ENCODE results near the gene GPATCH3.
A peak's percentile ranks its signal among the peaks of the same experiment; 100 is the strongest.
"Not testable (repeated sequence)": the region's sequence is repeated elsewhere in the genome, so short reads cannot be mapped to it uniquely, and the experiment has no call there.

Gene GPATCH3

DNA sequence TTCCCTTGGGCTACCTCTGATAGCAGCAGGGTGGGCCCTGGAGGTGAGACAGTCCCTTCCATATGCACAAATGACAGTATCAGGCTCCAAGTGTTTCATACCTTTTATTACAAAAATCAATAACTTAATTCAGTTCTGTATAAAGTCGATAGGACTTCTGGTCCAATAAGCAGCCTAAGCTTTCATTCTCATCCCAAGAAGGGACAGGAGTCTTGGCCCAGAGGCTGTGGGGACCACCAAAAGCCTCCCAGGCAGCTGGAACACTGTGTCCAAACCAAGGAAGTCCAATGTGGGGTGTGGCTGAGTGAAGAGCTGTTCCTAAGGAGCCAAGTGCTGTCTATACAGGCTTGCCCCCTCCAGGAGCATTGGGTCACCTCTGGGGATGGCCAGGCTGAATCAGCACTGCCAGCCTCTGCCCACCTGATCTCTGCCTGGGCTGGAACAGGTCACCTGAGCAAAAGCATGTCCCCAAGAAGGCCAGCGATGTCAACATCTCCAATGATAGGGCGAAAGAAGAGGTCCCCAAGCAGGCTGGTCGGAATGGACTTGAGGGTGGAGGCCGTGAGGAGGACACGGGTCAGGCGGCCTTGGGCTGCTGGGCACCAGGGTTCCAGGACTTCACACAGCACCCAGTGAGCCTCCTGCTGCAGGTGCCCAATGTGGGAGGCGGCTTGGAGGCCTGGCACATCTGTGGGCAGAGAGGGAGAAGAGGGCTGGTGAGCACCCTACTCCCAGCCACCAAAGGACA lies 11.3 kb upstream of the GPATCH3 start:
- no peak for DNase-seq

DNA sequence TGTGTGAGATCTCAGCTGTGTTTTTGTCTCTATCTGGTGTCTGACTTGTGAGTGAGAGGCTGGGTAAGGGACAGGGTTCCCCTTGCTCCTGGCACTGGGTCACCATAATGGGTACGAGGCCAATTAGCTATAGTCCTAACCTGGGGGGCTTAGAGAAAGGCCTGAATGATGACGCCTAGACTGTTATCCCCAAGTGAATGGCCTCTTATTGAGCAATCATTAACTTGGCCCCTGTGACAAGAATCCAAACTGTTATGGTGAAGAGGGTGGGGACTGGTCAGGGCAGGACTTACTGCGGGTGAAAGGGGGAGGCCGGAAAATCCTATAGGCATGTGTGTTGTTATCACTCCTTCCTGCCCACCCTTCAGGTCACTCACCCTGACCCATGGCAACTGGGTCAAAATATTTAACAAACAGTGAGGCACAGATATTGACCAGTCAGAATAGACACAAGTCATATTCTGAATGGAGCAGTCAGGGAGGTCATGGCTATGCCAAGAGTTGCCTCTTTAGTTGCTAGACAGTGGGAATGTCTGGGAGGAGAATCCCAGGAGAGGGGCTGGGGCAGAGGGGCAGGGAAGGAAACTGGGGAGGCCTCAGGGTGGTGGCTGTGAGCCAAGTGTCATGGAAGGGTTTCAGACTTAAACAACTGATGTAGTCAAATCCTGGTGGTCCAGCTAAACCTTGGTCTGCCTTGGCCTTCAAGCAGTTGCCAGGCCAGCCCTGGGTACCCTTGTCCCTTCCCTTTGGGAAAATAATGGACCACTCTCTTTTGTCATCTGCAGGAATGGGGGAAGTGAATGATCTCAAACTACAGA lies 10.3 kb upstream of the GPATCH3 start:
- DNase-seq: no peak

DNA sequence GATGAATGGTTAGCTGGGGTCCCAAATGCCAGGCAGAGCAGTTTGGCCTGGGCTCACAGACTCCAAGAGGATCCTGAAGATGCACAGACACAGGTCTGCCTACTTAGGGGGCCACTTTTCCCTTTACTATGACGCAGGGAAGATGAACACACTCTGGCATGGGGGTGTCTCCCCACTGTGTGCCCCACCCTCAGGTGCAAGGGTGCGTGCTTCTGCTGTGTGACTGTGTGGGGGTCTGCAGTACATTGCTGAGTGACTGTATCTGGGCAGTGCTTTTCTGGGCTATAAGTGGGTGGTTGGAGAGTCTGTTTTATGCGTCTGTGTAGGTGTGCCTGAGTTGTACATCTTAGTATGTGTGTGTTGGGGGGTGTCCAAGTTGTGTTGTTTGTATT lies 9.7 kb upstream of the GPATCH3 start:
- DNase-seq: no peak

DNA sequence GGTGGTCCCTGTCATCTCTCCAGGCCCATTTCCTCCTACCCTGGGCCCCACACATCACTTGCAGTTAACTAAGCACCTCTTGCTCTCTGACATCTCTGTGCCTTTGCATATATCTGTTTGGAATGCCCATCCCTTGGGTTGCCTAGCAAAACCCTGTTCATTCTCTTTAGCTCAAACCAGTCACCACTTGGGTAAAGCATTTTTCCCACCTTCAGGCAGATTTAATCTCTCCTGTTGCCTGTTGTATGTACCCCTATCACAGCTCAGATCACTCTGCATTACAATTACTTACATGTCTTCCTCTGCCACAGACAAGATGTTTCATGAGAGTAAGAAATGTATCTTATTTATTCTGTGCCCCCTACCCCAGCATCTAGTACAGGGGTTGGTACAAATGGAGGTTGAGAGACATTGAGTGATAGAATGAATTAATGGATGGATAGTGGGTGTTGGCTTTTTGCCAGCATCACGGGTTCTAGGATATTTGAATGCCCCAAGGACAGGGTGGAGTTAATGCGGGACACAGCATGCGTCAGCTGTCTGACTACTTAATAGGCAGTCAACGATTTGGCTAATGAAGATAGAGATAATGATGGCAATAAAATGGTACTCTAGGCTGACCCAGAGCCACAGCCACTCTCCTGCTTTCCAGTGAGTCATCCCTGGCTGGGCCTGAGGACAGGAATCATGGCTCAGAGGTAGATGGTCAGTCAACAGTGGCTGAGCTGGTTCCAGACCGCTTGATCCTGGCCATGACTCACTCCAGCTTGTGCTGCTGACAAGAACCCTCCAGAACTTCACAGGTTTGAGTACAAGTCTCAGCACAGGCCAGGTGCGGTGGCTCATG lies 7.0 kb upstream of the GPATCH3 start:
- DNase-seq: peak; percentile 88

DNA sequence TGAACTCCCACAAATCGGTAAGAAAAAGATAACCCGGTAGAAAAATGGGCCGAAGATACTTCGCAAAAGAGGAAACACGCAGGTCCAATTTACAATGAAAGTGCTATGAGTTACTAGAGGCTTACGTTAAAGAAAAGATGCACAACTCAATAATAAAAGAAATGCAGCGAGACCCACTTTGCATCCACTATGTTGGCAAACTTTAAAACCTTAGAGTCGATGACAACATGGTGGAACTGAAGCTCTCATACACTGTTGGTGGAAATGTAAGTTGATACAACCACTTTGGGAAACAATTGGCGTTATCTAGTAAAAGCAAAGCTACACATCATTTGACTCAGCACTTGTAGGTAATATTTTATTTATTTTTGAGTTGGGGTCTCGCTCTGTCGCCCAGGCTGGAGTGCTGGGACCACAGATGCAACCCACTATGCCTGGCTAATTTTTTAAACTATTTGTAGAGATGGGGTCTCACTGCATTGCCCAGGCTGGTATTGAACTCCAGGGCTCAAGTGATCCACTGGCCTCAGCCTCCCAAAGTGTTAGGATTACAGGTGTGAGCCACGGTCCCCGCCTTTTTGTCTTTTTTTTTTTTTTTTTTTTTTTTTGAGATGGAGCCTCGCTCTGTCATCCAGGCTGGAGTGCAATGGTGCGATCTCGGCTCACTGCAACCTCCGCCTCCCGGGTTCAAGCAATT lies 696 bp upstream of the GPATCH3 start:
- no peak for DNase-seq

DNA sequence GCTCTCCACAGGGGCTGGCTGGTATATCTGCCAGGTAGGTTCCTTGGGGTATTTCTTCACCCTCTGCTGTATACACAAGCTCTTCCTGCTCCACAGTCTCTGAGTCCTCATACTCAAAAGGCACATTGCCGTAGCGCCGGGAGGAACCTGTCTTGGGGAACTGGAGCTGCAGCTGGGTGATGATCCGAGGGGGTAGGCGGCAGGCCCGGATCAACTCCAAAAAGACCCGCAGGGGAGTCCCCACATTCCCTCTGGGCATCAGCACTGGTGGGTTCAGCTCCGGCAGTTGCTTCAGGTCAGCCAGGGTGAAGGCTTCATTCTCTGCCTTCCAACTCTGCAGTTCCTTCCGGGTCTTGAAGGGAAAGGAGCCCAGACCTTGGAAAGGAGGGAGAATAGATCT lies 2.9 kb downstream of the GPATCH3 start:
- DNase-seq: no peak

DNA sequence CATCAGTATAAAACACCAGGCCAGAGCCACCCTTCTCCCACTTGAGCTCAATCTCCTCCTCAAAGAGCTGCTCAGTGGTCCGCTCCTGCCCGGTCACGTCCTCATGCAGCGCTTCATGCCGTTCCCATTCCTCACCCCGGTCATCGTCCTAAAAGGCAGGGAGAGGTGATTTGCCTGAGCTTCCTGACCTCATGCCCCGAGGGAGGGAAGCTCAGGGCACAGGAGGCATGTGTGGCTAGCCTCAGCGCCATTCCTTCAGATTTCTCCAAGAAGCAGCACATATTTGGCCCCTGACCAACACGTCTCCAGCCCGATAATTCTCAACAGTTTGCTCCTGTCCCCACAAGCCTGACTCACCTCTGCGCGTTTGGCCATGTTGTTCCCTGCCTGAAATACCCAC lies 6.0 kb downstream of the GPATCH3 start:
- no peak for DNase-seq

DNA sequence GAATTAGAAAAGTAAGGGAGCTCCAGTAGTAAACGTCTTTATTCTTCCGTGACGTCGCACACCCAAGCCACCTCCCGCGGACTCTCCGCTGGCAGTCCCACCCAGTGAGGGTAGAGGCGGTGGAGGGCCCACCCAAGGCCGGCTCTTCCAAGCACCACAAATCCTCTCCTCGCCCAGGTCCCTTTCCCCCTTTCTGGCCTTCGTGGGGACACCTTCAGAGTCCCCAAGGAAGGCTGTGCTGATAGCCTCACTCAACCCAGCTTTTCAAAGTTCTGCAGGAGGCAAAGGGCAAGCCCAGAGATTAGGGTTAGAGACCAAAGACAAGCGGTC lies 9.8 kb downstream of the GPATCH3 start:
- no peak for DNase-seq

DNA sequence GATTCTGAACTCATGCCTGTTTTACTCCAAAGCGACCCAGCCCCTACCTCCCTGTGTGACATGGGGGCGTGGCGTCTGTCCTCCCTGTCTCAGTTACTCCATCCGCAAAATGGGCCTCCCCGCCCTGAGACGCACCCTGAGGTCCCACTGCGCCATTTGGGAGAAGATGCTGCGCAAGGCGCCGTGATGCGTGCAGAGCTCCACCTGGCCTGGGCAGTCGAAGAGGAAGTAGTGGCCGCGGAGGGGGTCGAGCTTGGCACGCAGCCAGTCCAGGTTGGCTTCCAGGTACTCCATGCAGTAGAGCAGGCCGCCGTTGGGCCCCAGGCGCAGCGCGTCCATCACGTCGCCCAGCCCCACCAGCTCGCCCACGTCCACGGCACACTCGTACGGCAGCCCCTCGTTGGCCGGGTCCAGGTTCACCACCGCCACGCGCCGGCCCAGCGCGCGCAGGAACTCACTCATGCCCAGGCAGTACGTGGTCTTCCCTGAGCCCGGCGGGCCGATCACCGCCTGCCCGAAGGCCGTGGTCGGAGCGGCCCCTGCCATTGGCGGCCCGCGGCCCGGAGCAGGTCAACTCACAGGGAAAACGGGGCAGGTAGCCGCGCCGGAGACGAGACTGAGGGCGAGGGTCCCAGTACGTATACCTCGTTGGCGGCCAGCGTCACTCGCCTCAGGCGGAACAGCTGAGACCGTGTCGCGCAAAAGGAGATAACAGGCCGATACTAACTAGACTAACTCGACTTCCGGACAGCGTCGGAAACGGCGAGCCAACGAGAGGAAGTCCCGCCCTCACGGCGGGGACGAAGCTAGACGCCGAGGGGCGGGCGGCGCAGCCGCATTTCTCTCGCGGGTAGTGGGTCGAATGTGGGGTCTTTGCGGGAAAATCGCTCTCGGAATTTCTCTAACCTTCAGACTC lies 10.5 kb downstream of the GPATCH3 start, which contains the start of gene GPN2:
GPN2 (minus strand) TSS at position 733 of the 916 bp plus-strand sequence; CDS start at position 546, 187 bp downstream.
- peak; percentile 69 for DNase-seq

DNA sequence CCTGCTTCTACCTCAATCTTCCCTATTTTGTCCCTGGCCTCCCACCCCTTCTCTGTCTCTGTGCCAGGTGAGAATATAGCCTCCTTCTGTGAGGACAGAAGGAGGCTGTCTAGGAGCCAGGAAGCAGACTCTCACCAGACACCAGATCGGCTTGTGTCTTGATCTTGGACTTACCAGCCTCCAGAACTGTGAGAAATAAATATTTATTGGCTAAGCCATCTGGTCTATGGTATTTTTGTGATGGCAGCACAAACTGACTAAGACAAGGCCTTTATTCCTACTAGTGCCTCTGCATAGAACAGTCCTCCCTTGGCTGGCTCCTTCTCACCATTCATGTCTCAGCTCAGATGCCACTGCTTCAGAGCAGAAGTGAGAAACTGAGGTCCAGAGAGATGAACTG lies 12.0 kb downstream of the GPATCH3 start:
- no peak for DNase-seq

DNA sequence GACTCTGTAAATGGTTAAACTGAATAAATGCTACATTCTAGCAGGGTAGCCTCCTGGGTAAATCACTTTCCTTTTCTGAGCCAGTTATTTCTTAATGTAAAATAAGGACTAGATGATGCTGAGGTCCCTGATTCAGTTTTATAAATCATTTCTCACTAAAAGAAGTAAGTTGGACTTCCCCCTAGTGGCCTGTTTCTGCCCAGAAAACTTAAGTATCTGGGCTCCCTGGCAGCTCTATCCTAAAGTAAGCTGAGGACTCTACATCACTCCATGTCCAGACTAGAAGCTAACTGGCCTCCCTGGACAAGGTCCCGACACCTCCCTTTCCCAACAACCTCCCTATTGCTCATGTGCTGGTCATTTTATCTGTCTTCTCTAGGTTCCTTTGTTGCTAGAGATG lies 13.1 kb downstream of the GPATCH3 start:
- DNase-seq: peak; percentile 48

DNA sequence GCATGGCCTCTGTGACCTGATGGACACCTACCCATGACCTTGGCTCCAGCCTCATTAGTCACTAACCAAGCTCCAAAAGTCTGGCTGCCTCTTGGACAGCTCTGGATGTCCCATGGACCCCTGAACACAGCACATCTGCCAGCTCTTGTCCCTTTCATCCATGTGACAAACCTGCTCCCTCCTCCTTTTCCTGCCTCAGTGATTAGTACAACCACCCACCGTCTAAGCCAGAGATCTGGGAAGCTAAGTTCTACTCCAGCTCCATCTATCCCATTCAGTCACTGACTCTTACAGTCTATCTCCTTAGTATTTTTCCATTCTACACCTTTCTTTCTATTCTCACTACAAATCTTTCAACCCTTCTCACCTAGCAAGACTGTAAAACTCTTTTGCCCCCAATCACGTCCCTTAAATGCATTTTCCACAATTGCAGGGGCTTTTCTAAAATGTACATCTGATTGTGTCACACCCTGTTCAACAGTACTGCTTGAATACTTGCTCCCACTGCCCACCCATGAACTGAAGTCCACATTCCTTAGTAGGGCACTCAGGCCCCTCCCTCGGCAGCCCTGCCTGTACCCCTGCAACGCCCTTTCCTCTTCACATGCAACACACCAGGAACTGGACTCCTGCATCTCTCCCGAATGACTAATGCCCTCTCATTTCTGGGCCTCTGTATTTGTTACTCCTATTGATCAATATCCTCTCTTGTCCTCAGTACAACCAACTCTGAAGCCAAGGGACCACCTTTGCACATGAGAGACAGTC lies 17.4 kb downstream of the GPATCH3 start:
- DNase-seq: no peak

DNA sequence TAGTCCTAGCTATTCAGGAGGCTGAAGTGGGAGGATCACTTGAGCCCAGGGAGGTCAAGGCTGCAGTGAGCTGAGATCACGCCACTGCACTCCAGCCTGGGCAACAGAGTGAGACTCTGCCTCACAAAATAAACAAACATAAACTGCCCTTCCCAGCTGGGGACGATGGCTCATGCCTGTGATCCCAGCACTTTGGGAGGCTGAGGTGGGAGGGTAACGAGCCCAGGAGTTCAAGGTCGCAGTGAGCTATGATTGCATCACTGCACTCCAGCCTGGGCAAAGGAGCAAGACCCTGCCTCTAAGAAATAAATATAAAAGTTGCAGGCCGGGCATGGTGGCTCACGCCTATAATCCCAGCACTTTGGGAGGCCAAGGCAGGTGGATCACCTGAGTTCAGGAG lies 18.7 kb downstream of the GPATCH3 start:
- not testable (repeated sequence) for DNase-seq

DNA sequence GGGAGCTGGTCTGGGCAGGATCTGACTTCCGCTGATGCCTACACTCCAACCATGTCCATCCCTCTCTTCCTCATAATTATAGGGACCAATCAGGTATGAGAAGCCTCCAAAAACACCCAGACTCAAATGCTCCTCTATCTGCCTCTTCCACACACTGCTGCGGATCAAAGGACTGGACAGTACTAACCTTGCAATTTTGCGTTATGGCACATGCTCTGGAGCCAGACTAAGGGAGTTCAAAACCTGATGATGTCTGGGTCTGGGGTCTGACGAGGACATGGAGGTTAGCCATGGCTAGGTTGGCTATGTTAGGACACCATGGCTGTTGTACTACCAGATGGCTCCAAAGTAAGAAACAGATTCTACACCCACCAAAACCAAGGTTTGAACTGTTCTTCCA lies 20.5 kb downstream of the GPATCH3 start:
- DNase-seq: no peak

DNA sequence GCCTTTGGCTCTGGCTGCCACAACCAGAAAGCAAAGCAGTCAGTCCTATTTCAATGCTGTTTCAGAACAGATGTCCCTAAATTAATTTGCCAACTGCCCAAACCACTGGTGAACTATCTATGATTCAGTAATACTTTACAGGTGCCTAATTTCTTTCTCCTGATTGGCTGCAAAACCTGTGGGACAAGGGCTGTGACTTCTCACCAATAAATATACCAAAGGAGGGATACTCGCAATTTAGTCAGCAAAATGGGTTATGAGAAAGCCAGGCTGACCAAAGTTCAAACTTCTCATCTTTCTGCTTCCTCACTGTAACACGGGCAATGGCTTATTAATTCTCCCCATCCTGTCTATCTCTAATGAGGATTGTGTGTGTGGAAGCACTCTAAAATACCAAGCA lies 22.9 kb downstream of the GPATCH3 start:
- no peak for DNase-seq

DNA sequence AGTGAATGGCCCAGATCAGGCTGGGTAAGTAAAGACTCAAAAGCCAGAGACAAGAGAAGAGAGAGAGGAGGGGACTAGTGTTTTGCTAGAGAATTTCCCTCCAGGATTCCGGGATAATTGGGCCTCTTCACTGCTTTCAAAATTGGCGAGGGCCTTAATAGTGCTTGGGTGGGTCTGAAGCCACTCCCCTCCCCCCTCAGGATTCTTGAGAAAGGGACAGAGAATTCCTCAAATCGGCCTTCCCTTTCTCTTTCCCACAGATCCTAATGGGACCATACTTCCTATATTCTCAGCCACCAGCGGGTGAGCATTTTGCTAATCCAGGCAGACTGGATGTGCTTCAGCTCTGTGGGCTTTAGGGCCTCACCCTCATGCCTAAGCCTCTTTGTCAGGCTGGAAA lies 25.4 kb downstream of the GPATCH3 start:
- DNase-seq: no peak

DNA sequence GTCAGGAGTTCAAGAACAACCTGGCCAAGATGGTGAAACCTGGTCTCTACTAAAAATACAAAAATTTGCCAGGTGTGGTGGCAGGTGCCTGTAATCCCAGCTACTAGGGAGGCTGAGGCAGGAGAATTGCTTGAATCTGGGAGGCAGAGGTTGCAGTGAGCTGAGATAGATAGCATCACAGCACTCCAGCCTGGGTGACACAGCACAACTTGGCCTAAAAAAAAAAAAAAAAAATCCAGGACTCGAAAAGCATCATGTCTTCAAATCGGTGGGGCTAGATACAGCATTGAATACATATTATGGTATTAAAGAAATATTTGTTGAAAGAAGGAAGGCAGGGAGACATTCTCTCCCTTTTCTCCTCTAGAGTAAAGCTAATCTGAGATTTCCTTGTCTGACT lies 27.2 kb downstream of the GPATCH3 start:
- not testable (repeated sequence) for DNase-seq

DNA sequence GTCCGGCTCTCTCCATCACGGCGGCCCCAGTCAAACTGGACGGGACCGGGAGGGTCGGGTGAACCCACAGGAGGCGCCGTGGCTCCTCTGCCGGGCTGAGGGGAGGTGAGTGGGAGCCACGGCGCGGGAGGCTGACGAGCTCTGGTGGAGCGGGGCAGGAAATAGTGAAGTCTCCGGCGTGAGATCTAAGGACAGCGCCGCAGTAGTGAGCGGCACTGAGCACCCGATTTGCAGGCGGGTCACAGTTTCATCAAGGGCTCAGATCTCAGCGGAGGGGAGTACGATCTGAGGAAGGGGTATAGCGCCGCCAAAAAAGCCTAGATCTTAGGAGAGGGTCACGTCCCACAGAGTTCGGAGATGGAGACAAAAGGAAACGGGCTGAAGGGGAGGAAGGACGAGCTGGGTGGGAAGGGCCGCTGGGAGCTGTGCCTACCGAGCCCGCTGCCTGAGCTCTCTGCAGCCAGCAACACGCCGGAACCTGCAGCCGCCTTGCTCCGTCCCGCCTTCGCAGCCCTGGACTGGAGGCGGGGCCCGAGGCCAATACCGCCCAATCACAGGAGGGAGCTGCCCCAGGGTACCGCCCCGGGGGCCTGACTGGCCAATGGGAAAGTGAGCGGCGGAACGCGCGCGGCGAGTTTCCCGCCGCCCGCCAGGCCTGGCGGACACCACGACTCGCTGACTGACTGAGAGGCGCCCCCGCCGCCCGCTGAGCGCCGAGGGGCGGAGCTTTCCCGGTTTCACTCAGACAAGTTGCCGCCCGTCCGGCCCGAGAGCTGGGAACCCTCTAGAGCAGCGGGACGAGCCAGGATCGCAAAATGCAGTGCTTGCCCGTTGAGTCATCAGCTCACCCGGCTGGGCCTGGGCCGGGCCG lies 35.4 kb downstream of the GPATCH3 start:
- peak; percentile 99 for DNase-seq

DNA sequence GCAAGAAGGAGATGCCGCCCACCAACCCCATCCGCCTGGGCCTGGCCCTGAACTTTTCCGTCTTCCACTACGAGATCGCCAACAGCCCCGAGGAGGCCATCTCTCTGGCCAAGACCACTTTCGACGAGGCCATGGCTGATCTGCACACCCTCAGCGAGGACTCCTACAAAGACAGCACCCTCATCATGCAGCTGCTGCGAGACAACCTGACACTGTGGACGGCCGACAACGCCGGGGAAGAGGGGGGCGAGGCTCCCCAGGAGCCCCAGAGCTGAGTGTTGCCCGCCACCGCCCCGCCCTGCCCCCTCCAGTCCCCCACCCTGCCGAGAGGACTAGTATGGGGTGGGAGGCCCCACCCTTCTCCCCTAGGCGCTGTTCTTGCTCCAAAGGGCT lies 36.6 kb downstream of the GPATCH3 start:
- DNase-seq: no peak
